NCI-H345 (cell line): ENCODE measurements around the gene CDH12.
A peak's percentile ranks its signal among the peaks of the same experiment; 100 is the strongest.
"Not testable (repeated sequence)": the region's sequence is repeated elsewhere in the genome, so short reads cannot be mapped to it uniquely, and the experiment has no call there.

ENCODE experiments used
- DNase-seq: peaks from one replicate; lab custom pipeline; 2025; lab: John Stamatoyannopoulos, UW

Gene CDH12

GRCh38 chr5:22010808-22011207 is 842.3 kb downstream of the CDH12 start:
- not testable (repeated sequence) for DNase-seq

- DNase-seq: not testable (repeated sequence)
Measured at GRCh38 chr5:22001097-22001496, 852.0 kb downstream of the CDH12 start.

DNA sequence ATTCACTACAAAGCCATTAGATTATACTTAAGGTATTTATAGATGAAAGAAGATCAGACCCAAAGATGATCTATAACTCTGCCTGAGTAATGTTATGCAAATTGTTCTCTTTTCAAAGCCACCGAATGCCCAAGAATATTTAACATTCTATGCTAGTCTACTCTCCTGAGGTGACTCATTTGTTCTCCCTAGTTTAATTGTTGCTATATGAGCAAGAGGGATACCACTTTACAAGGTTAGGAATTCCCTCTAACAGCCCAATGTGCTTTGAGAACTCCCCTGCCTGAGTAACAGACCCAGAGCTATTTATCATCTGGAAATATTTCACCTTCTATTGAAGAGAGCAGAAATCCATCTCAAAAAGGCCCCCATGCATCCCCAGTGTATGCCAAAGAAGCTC is 867.3 kb downstream of the CDH12 start:
- not testable (repeated sequence) for DNase-seq

DNA sequence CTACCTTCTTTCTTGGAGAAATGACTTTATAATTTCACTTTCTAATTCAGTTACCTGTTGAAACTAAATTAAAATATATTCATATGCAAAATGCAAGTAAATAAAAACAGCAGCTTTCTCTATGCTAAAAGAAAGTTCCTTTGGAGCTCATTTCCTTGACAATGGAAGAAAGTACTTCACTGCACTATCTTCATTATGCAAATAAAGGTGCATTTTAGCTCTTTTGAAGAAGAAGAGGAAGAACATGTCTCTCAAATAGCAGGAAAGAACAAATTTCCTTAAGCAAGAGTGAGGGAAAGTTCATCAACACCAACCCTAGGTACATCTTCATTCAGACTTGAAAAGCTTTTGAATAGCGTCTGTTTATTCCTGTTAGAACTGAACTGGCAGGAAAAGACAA is 901.6 kb downstream of the CDH12 start:
- DNase-seq: not testable (repeated sequence)

- no peak for DNase-seq
Measured at GRCh38 chr5:21931116-21931515, 922.0 kb downstream of the CDH12 start.

DNA sequence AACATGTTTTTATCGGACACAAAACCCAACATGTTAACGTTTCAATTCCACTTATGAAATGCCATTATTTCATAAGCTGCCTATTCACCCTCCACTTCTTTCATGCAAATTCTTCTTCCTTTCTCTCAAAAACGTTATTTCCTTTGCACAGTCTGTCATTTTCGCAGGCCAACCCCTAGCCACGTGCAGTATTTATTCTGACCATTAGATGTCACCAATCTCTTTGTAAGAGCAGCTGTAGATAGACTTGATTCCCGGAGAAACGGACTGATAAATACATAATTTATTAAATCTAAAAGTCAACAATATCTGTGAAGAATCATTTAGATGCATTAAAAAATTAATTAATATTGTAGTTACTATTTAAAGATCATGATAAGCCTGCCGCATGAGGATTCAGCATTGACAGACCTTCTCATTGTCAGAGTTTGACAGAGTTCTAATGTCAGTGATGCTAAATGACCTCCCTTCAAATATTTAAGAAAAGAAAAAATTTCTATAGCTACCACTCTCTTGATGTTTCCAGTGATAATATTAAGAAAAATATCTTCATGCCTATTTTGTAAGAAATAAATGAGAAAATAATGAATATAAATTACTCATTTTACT is 933.6 kb downstream of the CDH12 start:
- DNase-seq: peak; percentile 66

DNA sequence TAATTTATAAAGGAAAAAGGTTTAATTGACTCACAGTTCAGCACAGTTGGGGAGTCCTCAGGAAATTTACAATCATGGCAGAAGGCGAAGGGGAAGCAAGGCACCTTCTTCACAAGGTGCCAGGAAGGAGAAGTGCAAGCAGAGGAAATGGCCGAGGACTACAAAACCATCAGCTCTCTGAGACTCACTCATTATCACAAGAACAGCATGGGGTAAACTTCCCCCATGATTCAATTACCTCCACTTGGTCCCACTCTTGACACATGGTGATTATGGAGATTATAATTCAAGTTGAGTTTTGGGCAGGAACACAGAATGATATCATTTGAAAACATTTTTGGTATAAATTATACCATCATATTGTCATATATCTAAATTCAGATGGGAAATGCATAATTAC is 934.7 kb downstream of the CDH12 start:
- DNase-seq: no peak

DNA sequence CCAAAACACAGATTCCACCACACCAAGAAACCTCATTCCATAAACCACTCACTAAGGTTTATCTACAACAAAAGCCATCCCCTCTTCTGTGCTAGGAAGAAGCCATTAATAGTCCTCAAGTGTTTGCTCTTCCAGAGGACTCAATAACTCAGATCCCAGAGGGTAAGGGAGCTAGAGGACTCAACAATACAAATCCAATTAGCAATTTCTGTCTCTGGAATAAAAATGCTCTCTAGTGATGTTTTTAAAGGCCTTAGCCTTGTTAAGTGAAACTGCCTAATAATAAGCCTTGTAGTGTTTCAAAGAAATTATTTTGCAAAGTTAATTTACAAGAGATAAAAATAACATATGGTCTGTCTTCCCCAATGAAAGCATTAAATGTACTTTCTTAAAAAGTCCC is 942.4 kb downstream of the CDH12 start:
- no peak for DNase-seq

- DNase-seq: peak; percentile 10
Measured at GRCh38 chr5:21895766-21896350, 957.3 kb downstream of the CDH12 start.

DNA sequence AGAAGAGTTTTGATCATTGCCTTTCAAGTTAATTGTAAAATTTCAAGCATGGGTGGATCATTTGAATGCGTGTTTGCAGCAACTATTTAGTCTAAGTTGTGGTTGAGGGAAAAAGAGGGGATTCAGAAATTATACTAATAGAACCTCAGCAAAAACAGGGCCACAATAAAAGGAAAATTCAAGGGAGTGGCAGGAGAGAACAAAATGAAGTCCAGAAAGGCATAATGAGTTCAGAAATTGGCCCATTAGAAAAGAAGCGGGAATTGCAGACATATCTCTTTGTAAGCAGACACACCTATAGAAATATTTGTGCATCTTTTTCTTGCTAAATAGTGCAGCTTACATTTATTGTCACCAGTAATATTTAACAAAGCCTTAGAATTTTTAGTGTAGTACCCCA is 960.0 kb downstream of the CDH12 start:
- no peak for DNase-seq

DNA sequence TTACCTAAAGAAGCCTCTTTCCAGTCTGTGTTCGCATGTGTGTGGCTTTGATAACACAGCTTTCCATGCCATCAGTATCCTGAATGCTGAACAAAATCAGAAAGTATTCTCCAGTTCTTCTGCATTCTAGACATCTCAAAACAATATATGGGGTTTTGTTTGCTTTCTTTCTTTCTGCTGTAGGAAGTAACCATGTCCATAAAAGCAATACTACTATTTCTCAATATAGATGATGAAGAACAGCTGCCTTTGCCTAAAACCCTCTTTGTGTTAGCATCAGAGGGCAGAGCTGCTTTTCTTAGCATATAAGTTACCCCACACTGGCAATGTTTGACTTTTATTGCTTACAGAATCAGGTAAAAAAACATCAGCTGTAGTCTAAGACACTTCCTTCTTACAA is 963.6 kb downstream of the CDH12 start:
- no peak for DNase-seq

DNA sequence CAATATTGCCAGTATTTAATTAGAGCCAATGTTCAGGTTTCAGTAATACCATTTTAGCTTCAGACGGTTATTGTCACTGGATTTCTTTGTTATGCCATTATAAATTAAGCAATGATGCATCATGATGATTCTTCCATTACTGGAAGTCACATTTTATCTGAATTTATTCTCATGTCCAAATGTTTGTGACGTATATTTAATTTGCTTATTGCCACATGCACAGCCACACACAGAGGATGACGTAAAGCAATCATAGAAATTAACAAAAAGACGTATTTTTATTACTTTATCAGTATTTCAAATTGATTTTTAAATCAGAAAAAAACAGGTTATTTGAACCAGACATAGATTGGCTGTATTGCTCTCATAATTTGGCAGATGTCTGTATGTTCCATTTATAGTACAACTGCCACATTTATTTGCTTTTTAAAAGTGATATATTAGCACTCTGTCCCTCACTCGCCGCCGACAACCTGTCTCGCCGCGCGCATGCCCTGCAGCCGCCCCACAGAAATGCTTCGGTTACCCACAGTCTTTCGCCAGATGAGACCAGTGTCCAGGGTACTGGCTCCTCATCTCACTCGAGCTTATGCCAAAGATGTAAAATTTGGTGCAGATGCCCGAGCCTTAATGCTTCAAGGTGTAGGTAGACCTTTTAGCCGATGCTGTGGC is 970.9 kb downstream of the CDH12 start:
- DNase-seq: no peak

DNA sequence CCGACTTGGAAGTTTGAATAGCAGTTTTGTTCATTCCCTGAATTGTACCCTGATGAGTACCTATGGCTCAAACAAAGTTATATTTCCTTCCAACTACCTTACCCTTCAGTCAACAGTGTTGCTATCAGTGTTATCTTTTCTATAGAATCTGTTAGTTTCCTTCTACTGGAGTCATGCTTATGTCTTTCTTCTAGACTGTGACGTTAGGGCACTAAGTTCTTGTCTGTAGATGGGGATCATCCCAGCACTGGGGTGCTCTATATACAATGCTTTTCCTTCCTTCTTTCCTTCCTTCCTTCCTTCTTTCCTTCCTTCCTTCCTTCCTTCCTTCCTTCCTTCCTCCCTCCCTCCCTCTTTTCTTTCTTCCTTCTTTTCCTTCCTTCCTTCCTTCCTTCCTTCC is 973.0 kb downstream of the CDH12 start:
- no peak for DNase-seq

DNA sequence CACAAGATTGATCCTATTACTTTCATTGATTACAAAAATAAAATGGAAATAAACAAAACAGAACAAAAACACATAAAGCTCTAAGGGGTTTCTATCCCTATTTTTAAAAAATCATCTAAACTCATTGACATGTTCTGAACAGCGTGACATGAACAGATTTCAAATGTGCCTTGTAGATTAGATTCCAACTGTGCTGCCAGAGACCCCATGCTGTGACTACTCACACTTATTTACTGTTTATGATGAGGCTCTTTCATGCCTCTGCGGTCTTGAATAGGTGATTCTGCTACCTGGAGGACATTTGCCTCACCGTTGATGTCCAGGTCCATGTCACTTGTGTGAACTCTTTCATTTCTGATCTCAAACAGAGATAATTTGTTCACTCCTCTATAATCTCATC is 990.2 kb downstream of the CDH12 start:
- DNase-seq: peak; percentile 92

- no peak for DNase-seq
Measured at GRCh38 chr5:21858441-21858840, 994.7 kb downstream of the CDH12 start.

GRCh38 chr5:21856987-21857386 is 996.2 kb downstream of the CDH12 start:
- DNase-seq: peak; percentile 54

GRCh38 chr5:21847300-21847699 is 1005.8 kb downstream of the CDH12 start:
- DNase-seq: no peak

DNA sequence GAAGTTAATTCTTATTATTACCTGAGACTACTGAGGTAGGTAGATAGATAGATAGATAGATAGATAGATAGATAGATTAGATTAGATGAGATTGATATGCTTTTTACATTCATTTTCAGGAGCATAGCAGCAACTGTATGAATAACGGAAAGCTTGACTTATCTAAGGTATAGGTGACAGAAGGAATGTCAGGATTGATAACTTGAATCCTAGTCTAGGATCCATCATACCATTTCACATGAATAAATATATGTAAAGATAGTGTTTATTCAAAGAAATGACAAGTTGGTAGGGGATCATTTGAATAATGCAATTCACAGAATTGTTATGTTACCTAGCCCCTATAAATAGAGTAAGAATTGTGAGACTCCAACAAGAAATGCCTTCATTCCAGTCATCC is 1008.2 kb downstream of the CDH12 start:
- no peak for DNase-seq

- DNase-seq: peak; percentile 46
Measured at GRCh38 chr5:21834863-21835262, 1018.3 kb downstream of the CDH12 start.

GRCh38 chr5:21831145-21831787 is 1021.9 kb downstream of the CDH12 start:
- DNase-seq: peak; percentile 54

- DNase-seq: no peak
Measured at GRCh38 chr5:21826884-21827283, 1026.3 kb downstream of the CDH12 start.

DNA sequence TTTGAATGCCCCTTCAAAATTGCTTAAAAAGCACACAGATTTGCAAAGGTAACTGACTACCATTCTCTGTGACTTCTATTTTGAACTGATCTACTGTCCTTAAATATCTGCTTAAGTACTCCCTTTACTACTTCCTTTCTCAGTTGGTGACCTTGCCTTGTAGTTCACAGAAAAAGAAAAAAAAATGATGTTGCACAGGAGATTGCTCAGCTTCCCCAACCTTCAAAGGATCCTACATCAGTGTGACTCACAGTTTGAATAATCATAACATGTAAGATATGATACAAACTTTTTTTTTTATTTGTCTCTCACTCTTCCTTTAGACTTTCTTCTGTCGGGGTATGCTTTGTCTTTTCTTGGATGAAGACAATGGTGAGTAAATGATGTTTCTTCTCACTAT is 1029.6 kb downstream of the CDH12 start:
- DNase-seq: no peak

DNA sequence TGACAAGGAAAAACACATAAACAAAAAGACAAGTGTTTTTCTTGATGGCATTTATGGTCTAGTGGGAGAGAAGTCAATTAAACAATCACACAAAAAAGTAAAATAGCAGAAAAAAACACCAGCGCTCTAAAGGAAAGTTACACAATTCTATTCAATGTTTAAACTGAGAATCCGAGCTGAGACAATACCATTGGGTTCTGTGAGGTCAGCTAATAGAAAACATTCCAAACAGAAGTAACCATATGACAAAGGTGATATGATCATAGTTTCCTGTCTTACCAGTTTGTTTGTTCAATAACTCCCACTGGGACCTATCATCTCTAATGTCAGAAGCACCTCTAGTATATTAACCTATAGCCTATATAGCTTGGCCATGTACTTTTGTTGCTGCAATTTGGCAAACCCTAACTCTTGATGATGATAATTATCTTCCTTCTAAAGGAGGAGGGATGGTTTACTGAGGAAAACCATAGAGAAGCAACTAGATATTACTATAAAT is 1030.0 kb downstream of the CDH12 start:
- no peak for DNase-seq
